A673 (cell line): ENCODE results near the gene PRKACG. TPM values are rescaled to one million over a fixed set of nuclear protein-coding genes. Genes with fewer than 3 reads are reported as not detected.

Source experiments
- BruUV-seq: library from RNA; stranded (reverse); fragments of 400-500 nt; replicated peaks from 2 replicates; lab custom pipeline; 2021; lab: Mats Ljungman, UMichigan
- CTCF ChIA-PET: fragments of 300-600 bp; sonication (Branson Sonifier 250); formaldehyde crosslinking; loops from one replicate; lab custom pipeline; 2022; ENCODE audit warnings: antibody characterized with exemption; lab: Charles Lee
- POLR2A ChIA-PET: fragments of 300-600 bp; sonication (Branson Sonifier 250); formaldehyde crosslinking; loops from one replicate; lab custom pipeline; 2022; ENCODE audit warnings: antibody characterized with exemption; ENCODE audit not compliant: low non-redundant PET; lab: Charles Lee
- DNase-seq: peaks from one replicate; pipeline ENCODE4 v3.0.0-alpha.2; 2015; ENCODE audit warnings: low spot score
- H3K27ac ChIP-seq: fragments of 200-600 bp; sonication (generic); 2 replicates; pipeline ENCODE4 v1.5.1; 2016; ENCODE audit warnings: mixed run types, low read depth, mild to moderate bottlenecking, mixed read lengths, antibody characterized with exemption, low read length; ENCODE audit not compliant: poor library complexity, severe bottlenecking
- H3K27me3 ChIP-seq: fragments of 200-600 bp; sonication (generic); replicated peaks from 2 replicates; pipeline ENCODE4 v1.6.1; 2017; ENCODE audit warnings: mixed run types, low read depth, mild to moderate bottlenecking, mixed read lengths, antibody characterized with exemption, low read length; ENCODE audit not compliant: insufficient read depth, poor library complexity
- H3K36me3 ChIP-seq: fragments of 200-600 bp; sonication (generic); 2 replicates; pipeline ENCODE4 v1.6.1; 2016; ENCODE audit warnings: mixed run types, mild to moderate bottlenecking, mixed read lengths, antibody characterized with exemption, low read length; ENCODE audit not compliant: insufficient read depth, poor library complexity, severe bottlenecking
- H3K4me1 ChIP-seq: fragments of 200-600 bp; sonication (generic); 2 replicates; pipeline ENCODE4 v1.6.1; 2017; ENCODE audit warnings: mixed run types, mild to moderate bottlenecking, mixed read lengths, antibody characterized with exemption, low read length; ENCODE audit not compliant: insufficient read depth, poor library complexity, severe bottlenecking
- H3K4me3 ChIP-seq: fragments of 200-600 bp; sonication (generic); 2 replicates; pipeline ENCODE4 v1.5.1; 2016; ENCODE audit warnings: low read depth, mixed run types, mild to moderate bottlenecking, mixed read lengths, low read length; ENCODE audit not compliant: poor library complexity, severe bottlenecking
- H3K9me3 ChIP-seq: fragments of 200-600 bp; sonication (generic); 2 replicates; pipeline ENCODE4 v1.6.1; 2016; ENCODE audit warnings: mixed run types, low read depth, mild to moderate bottlenecking, mixed read lengths, antibody characterized with exemption, low read length; ENCODE audit not compliant: poor library complexity, severe bottlenecking
- CTCF ChIP-seq: fragments of 300-800, 200-600 bp; sonication (generic); conservative IDR thresholded peaks from 2 replicates; pipeline ENCODE4 v1.5.1; 2017; ENCODE audit warnings: low read depth, mild to moderate bottlenecking, antibody characterized with exemption, low read length, moderate library complexity, mixed read lengths
- EZH2 ChIP-seq: fragments of 200-600 bp; sonication (generic); IDR thresholded peaks from 2 replicates; pipeline ENCODE4 v1.6.1; 2017; ENCODE audit warnings: borderline replicate concordance, low read depth, mild to moderate bottlenecking, mixed read lengths, antibody characterized with exemption, low read length; ENCODE audit not compliant: poor library complexity, severe bottlenecking
- intact Hi-C: fragments of 100-400 bp; cut with micrococcal nuclease; formaldehyde crosslinking; loops from one replicate; pipeline ENCODE4 v1.10.0; 2022; ENCODE audit not compliant: unreplicated experiment
- total RNA-seq: library from RNA; stranded (reverse); gene quantifications from 2 replicates; pipeline ENCODE4 v1.2.3, GENCODE V29; 2021

The PRKACG gene
- total RNA-seq, 1 experiment from 2014 or later = not detected

GRCh38 chr9:69044240-69045219 is 30.6 kb upstream of the PRKACG start:
- ChIA-PET CTCF (no interaction called here), POLR2A (interaction anchor here (0.5 kb wide), 1 partner anchor 846 kb away, joined by 3 read pairs; no protein-coding TSS in a partner anchor)
- H3K4me1 ChIP-seq = no peaks in the 10 kb centered on the region
- no peak for DNase-seq
- no peaks in the 10 kb centered on the region for H3K36me3 ChIP-seq
- no peaks in the 10 kb centered on the region for H3K27me3 ChIP-seq
- BruUV-seq = no TSS peak
- TF ChIP-seq EZH2 (no peak), CTCF (no peak)
- intact Hi-C loops = no loop called here
- H3K4me3 ChIP-seq = no peak overlapping the region
- H3K27ac ChIP-seq = no peak overlapping the region
- no peaks in the 10 kb centered on the region for H3K9me3 ChIP-seq

GRCh38 chr9:69040646-69041045 is 26.7 kb upstream of the PRKACG start:
- intact Hi-C loops = no loop called here
- BruUV-seq = no TSS peak
- CTCF ChIA-PET = no interaction called here
- H3K4me3 ChIP-seq = no peak overlapping the region
- POLR2A ChIA-PET = no interaction called here
- no peaks in the 10 kb centered on the region for H3K4me1 ChIP-seq
- H3K27me3 ChIP-seq = no peaks in the 10 kb centered on the region
- TF ChIP-seq CTCF (no peak), EZH2 (no peak)
- no peak for DNase-seq
- H3K27ac ChIP-seq = no peak overlapping the region
- no peaks in the 10 kb centered on the region for H3K36me3 ChIP-seq
- no peaks in the 10 kb centered on the region for H3K9me3 ChIP-seq

- intact Hi-C loops = loop anchor here (5.0 kb wide), 3 partner anchors 141 to 896 kb away; no protein-coding TSS in a partner anchor
- H3K9me3 ChIP-seq = no peaks in the 10 kb centered on the region
- H3K4me1 ChIP-seq = no peaks in the 10 kb centered on the region
- DNase-seq = no peak
- BruUV-seq = no TSS peak
- POLR2A ChIA-PET = no interaction called here
- peak overlapping the region; percentile 57 for H3K4me3 ChIP-seq
- H3K27ac ChIP-seq = no peak overlapping the region
- no peaks in the 10 kb centered on the region for H3K27me3 ChIP-seq
- H3K36me3 ChIP-seq = no peaks in the 10 kb centered on the region
- CTCF ChIA-PET = interaction anchor here (1.1 kb wide), 1 partner anchor 304 kb away, joined by 8 read pairs; no protein-coding TSS in a partner anchor
- TF ChIP-seq CTCF = no peak
Measured at GRCh38 chr9:69036799-69037198, 22.9 kb upstream of the PRKACG start.
